Ascending aorta (tissue), 2 donors: ENCODE data around the gene POGZ. TPM values are rescaled to one million over a fixed set of nuclear protein-coding genes. Genes with fewer than 3 reads are reported as not detected.

ENCODE experiments used
- DNase-seq, 2 donors: peaks; one replicate each; pipeline ENCODE4 v3.0.0-alpha.2; 2019; ENCODE audit warnings: low spot score in 2 of 2
- H3K27ac ChIP-seq, 2 donors: fragments of 200-600 bp; sonication (generic); one replicate each; pipeline ENCODE4 v1.5.1; 2016 to 2017; ENCODE audit warnings: mild to moderate bottlenecking in 1 of 2
- H3K27me3 ChIP-seq: fragments of 200-600 bp; sonication (generic); one replicate; pipeline ENCODE4 v1.5.1; 2017
- H3K36me3 ChIP-seq, 2 donors: fragments of 200-600 bp; sonication (generic); one replicate each; pipeline ENCODE4 v1.5.1; 2016
- H3K4me1 ChIP-seq, 2 donors: fragments of 200-600 bp; sonication (generic); one replicate each; pipeline ENCODE4 v1.5.1; 2016 to 2017; ENCODE audit warnings: mild to moderate bottlenecking in 1 of 2
- H3K4me3 ChIP-seq, 2 donors: fragments of 200-600 bp; sonication (generic); one replicate each; pipeline ENCODE4 v1.5.1; 2016 to 2017; ENCODE audit warnings: mild to moderate bottlenecking in 1 of 2
- H3K9me3 ChIP-seq, 2 donors: fragments of 200-600 bp; sonication (generic); one replicate each; pipeline ENCODE4 v1.5.1; 2016
- CTCF ChIP-seq, 3 experiments: fragments of 200-600 bp in 2 of 3; fragments of 450-650 bp in 1 of 3; sonication (generic) in 2 of 3; IDR thresholded peaks; one replicate each; pipeline ENCODE4 v1.5.1; 2016 to 2019; ENCODE audit warnings: antibody characterized with exemption in 3 of 3, mild to moderate bottlenecking in 1 of 3, moderate library complexity in 1 of 3
- intact Hi-C: fragments of 100-400 bp; cut with DNase I; formaldehyde crosslinking; loops from one replicate; pipeline ENCODE4 v1.15.1; 2023
- total RNA-seq: library from RNA; depleted of rRNA; stranded (reverse); fragments of >200 nt; gene quantifications from one replicate; pipeline ENCODE4 v1.1.0, GENCODE V29; 2016

POGZ gene
- total RNA-seq, 1 donor from 2014 or later: 18.1 TPM

DNA sequence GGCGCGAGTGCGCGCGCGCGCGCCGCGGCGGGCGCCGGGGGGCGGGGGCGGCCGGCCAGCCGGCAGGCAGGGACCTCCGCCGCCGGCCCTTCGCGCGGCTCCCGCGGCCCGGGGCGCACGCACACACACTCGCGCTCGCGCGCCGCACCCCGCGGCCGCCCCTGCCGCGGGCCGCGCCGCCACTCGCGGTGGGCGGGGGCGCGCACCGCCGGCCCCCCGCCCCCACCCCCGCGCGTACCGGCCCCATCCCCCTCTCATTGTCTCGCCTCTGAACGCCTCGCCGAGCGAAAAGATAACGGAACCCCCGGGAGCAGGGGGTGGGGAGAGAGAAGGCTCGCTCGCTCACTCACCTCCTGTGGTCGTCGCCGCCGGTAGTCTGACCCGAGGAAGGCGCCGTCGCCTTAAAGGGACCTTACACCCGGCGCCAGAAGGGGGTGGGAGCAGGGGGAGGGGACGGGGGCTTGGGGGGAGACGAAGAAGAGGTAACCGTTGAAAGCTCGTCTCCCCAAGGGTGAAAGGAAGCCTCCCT, 428 bp downstream of the POGZ start:
- Histone ChIP-seq H3K9me3 (no peaks in the 10 kb centered on the region), H3K36me3 (no peaks in the 10 kb centered on the region), H3K27ac (peak overlapping the region; percentile 98 to 100), H3K4me3 (peak overlapping the region; percentile 82 to 99), H3K4me1 (peaks cover 4 to 18% of the 10 kb centered on the region in 2 donors), H3K27me3 (no peaks in the 10 kb centered on the region)
- intact Hi-C loops: loop anchor here (1.0 to 2.0 kb wide), 3 partner anchors 14 to 82 kb away; partner anchors contain the start of genes CGN and TUFT1
- TF ChIP-seq CTCF (IDR thresholded peaks at IDR 0.05): no peak
- DNase-seq: peak in 1 of 2 donors; percentile 79

- Histone ChIP-seq H3K4me3 (peak overlapping the region; percentile 69 to 85), H3K27ac (peak overlapping the region; percentile 84 to 86), H3K27me3 (no peaks in the 10 kb centered on the region), H3K9me3 (no peaks in the 10 kb centered on the region), H3K4me1 (peaks cover 4 to 18% of the 10 kb centered on the region in 2 donors), H3K36me3 (no peaks in the 10 kb centered on the region)
- TF ChIP-seq CTCF (IDR thresholded peaks at IDR 0.05): no peak
- intact Hi-C loops: loop anchor here (2.0 kb wide), 2 partner anchors 53 to 83 kb away; partner anchors contain the start of genes CGN and TUFT1
- peak in 1 of 2 donors; percentile 76 for DNase-seq
Measured at GRCh38 chr1:151457911-151458801, 1.1 kb downstream of the POGZ start.

GRCh38 chr1:151455966-151456365, 3.3 kb downstream of the POGZ start:
- intact Hi-C loops: no loop called here
- Histone ChIP-seq H3K9me3 (no peaks in the 10 kb centered on the region), H3K4me3 (no peak overlapping the region), H3K27me3 (no peaks in the 10 kb centered on the region), H3K36me3 (no peaks in the 10 kb centered on the region), H3K4me1 (peaks cover 4 to 18% of the 10 kb centered on the region in 2 donors), H3K27ac (peak overlapping the region in 1 of 2 donors; percentile 86)
- TF ChIP-seq CTCF (IDR thresholded peaks at IDR 0.05): no peak
- no peak for DNase-seq

GRCh38 chr1:151455231-151455630, 4.1 kb downstream of the POGZ start:
- TF ChIP-seq CTCF (IDR thresholded peaks at IDR 0.05): no peak
- intact Hi-C loops: no loop called here
- H3K4me1 ChIP-seq: peaks cover 4 to 18% of the 10 kb centered on the region in 2 donors
- H3K9me3 ChIP-seq: no peaks in the 10 kb centered on the region
- no peak for DNase-seq
- peaks cover 0 to 2% of the 10 kb centered on the region in 2 donors for H3K36me3 ChIP-seq
- no peaks in the 10 kb centered on the region for H3K27me3 ChIP-seq
- no peak overlapping the region for H3K4me3 ChIP-seq
- H3K27ac ChIP-seq: no peak overlapping the region

DNA sequence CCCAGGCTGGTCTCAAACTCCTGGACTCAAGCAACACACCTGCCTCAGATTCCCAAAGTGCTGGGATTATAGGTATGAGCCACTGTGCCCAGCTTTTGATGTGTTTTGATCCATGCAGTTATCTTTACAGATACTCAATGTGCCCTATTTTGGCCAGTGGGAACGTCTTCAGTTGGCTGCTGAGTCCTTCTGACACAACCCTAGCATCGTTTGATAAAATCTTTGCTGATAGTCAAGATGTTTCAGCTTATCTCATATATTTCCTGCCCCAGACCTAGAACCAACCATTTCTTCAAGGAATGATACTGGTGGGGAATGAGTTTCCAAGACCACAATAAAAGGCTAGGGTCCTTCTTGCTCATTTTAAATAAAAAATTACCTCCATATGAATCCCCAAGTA, 11.6 kb downstream of the POGZ start:
- Histone ChIP-seq H3K36me3 (peaks cover 0 to 2% of the 10 kb centered on the region in 2 donors), H3K27me3 (no peaks in the 10 kb centered on the region), H3K4me3 (no peak overlapping the region), H3K4me1 (peaks cover 0 to 22% of the 10 kb centered on the region in 2 donors), H3K9me3 (no peaks in the 10 kb centered on the region), H3K27ac (no peak overlapping the region)
- TF ChIP-seq CTCF (IDR thresholded peaks at IDR 0.05): no peak
- intact Hi-C loops: no loop called here
- no peak for DNase-seq
